ENCODE data around the gene KCNA2.

DNA sequence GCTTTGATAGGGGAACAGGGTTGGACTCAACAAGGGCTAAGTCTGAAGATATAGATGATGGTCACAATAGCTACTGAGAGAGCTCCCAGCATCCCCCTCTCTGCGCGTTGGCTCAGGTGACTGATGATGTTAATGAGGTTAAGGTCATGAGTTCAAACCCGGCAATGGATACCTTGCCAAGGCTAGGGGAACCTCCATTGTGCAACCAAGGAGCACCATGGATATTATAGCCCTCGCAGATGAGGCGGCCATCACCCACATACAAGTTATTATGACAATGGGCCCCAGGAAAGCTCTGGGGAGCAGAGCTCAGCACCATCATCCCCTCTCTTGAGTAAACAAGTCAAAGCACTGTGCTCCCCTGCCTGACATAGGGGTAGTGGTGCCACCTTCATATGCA, 8.2 kb downstream of the KCNA2 start:
- TF ChIP-seq, protein P1, sequence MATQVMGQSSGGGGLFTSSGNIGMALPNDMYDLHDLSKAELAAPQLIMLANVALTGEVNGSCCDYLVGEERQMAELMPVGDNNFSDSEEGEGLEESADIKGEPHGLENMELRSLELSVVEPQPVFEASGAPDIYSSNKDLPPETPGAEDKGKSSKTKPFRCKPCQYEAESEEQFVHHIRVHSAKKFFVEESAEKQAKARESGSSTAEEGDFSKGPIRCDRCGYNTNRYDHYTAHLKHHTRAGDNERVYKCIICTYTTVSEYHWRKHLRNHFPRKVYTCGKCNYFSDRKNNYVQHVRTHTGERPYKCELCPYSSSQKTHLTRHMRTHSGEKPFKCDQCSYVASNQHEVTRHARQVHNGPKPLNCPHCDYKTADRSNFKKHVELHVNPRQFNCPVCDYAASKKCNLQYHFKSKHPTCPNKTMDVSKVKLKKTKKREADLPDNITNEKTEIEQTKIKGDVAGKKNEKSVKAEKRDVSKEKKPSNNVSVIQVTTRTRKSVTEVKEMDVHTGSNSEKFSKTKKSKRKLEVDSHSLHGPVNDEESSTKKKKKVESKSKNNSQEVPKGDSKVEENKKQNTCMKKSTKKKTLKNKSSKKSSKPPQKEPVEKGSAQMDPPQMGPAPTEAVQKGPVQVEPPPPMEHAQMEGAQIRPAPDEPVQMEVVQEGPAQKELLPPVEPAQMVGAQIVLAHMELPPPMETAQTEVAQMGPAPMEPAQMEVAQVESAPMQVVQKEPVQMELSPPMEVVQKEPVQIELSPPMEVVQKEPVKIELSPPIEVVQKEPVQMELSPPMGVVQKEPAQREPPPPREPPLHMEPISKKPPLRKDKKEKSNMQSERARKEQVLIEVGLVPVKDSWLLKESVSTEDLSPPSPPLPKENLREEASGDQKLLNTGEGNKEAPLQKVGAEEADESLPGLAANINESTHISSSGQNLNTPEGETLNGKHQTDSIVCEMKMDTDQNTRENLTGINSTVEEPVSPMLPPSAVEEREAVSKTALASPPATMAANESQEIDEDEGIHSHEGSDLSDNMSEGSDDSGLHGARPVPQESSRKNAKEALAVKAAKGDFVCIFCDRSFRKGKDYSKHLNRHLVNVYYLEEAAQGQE (IDR thresholded peaks at IDR 0.05; ENCODE audit: insufficient replicate concordance, low read depth), result no peak
- TF ChIP-seq, protein P2, sequence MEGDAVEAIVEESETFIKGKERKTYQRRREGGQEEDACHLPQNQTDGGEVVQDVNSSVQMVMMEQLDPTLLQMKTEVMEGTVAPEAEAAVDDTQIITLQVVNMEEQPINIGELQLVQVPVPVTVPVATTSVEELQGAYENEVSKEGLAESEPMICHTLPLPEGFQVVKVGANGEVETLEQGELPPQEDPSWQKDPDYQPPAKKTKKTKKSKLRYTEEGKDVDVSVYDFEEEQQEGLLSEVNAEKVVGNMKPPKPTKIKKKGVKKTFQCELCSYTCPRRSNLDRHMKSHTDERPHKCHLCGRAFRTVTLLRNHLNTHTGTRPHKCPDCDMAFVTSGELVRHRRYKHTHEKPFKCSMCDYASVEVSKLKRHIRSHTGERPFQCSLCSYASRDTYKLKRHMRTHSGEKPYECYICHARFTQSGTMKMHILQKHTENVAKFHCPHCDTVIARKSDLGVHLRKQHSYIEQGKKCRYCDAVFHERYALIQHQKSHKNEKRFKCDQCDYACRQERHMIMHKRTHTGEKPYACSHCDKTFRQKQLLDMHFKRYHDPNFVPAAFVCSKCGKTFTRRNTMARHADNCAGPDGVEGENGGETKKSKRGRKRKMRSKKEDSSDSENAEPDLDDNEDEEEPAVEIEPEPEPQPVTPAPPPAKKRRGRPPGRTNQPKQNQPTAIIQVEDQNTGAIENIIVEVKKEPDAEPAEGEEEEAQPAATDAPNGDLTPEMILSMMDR (IDR thresholded peaks at IDR 0.05; ENCODE audit: insufficient read depth, low read length), result no peak
- TF ChIP-seq POLR2AphosphoS5 (IDR thresholded peaks at IDR 0.05; ENCODE audit: low read depth) (no peak), SPI1 (IDR thresholded peaks at IDR 0.05; ENCODE audit: borderline replicate concordance, low read depth) (no peak), GABPA (IDR thresholded peaks at IDR 0.05; ENCODE audit: low read depth) (no peak)

Data from HL-60 (cell line).